ENCODE data around the gene PLA2G4A.

The PLA2G4A gene

DNA sequence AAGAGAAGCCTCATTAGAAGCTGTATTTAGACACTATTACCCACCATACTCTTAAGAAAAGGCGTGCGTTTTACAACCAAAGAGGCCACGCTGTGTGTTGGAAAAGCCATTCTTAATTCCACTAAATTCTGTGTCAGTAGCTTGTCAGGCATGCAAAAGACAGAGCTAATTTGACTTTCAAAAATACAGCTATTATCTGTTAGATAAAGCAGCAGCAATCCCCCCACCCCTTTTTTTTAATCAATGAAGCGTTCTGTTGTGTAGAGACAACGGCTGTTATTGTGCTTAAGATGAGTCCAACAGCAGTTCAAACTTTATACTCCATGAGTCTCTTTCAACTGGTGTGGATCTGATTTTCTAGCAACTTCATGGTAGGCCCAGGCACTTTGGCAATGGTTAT is 43.5 kb downstream of the PLA2G4A start:
- DNase-seq (ENCODE audit: low read depth in 3 of 3, low spot score in 1 of 3) = no peak

DNA sequence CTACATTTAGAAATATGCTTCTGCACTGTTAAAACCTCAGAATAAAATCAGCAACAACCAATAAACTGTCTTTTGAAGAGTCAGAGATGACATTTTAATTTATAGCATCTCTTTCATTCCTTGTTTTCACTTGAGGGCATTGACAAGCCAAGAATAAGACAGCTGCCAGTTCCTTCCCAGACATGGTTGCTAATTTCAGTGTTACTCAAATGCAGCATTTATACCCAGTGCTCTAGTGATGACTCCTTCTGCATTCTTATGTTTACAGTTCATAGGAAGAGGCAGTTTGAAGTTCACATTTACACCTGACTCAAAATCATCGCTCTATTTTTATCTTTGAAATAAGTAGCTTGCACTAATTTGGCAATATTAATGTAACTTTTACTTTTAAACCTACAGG is 44.9 kb downstream of the PLA2G4A start:
- no peak for DNase-seq (ENCODE audit: low read depth in 3 of 3, low spot score in 1 of 3)

DNA sequence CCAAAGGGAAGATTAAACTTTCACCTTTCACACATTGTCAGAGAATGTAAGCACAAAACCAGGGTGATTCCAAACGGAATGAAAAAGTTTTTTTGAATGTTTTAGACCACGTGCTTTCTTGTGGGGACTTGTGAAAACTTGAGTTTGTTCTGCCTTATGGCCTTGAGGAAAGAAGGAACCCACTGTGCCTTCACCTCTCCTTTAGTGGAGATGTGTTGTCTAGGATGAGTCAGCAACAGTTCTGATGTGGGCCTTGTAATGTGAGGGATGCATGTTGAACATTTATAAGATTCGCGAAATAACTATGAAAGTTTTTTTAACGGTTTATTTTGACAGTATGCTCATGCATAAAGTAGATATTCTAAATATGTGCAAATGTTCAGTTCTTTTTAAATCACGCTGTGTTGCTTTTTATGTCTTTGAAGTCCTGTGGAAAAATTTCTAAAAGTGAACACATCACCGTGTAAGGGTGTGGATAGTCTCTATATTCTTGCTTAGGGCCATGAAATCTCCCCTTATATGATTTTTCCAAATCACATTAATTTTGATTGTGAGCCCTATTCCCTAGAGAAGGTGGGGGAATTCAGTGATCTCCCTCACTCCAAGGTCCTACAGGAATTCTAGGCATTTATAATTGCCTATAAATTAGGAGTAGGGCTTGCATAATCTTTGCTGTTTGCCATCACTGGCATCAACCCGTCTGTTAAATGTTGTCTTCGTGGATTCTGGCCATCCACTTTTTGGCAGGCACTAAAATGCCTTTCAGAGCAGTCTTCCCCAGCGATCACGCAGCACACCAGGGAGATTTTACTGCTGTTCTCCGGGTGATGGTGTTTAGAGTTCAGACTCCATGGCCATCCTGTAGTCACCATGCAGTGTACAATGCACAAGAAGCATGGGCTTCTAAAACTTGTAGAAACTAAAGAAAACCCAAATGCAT is 47.4 kb downstream of the PLA2G4A start:
- DNase-seq (ENCODE audit: low read depth in 3 of 3, low spot score in 1 of 3) = no peak

DNA sequence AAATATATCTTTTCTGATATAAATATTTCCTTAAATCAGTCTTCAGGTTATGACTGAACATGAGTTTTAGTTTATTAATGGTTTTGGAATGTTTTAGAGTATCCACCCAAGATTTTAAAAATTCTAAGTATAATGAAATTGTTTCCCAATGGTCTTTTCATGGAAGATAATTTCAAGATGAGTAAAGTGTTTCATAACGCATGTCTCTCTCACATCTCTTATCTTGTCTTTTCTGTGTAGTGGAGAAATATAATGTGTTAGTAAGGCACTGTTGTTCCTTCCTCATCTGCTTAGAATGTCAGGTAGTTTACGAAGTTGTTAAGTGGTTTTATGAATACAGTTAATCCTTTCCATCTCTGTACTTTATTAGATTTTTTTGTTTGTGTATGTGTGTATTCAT is 49.6 kb downstream of the PLA2G4A start:
- DNase-seq (ENCODE audit: low read depth in 3 of 3, low spot score in 1 of 3) = no peak

DNA sequence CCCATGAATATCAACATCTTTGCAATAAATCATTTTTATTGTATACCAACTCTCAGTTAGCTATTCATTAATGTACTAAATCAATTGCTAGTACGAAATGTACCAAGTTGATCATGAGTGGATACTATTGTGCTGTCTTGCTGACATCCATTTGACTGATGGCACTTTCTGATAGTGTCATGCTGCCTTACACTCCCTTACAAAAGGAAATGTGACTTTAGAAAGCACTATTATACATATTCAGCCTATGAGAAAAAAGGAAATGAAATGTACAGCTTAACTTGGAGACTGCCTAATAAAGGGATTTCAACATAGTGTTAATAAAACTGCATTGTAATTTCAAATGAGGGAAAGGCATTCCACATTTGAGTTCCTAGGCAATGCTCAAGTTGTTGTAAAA is 52.2 kb downstream of the PLA2G4A start:
- DNase-seq (ENCODE audit: low read depth in 3 of 3, low spot score in 1 of 3) = no peak

DNA sequence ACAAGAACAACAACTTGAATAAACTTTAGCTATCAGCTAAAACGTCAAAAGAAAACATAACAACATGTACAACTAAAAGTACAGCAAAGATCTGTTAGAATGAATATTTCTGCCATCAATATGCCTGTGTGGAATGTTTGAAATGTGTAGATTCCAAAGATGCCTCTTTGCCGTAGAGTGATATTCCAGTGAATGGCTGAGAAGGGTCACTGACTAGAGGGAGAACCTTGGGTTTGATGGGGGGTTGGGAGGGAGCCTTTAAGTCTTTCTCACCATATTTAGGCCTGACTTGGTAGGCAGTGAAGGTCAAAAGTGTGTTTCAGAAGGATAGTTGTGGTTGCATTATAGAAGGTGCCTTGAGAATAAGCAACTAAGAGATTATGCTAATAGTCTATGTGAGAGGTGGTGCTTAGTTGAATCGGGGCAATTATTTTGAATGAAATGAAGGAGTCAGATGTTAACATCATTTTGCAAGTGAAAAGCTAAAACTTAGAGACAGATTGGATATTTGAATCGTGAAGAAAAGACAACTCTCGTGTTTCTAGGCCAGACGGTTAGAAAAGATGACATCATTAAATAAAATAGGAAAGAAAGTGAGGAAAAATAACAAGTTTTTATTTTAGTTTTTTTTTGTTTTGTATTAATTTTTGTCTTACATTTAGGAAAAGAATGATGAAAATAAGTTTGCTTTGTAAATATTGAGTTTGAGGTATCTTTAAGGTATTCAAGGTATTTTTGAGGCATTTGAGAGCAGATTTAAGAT is 53.8 kb downstream of the PLA2G4A start:
- no peak for DNase-seq (ENCODE audit: low read depth in 3 of 3, low spot score in 1 of 3)

DNA sequence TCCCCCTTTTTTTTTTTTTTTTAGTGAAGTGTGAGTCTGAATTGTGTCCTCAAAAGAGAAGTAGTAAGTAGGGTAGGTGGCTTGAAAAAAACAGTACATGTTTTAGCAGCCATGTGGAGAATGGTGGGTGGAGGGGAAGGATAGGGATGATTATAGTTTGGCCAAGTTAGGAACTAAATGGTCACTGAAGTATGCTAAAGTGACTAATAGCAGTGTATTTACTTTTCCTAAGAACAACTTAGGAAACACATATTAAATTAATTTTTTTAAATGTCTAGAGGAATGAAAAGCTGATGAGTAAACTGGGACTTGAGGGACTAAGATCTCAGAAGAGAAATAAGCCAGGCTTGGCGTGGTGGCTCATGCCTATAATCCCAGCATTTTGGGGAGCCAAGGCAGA is 55.5 kb downstream of the PLA2G4A start:
- no peak for DNase-seq (ENCODE audit: low read depth in 3 of 3, low spot score in 1 of 3)

DNA sequence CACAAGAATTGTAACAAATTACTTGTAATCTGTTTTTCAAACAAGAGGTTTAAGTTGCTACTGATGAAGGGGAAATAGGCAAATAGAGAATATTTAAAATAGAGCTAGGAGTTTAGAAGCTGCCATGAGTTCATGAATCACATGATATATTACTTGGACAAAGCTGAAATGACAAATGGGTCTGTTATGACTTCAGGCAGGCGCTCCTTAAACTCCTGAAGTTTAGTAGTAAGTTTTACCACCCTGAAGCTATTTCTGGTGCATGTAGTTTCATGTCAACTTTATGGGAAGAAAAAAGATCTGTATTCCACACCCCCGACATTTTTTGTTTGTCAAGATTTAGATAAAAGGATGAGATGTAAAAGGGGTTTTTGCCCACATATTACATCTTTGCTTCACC is 58.5 kb downstream of the PLA2G4A start:
- no peak for DNase-seq (ENCODE audit: low read depth in 3 of 3, low spot score in 1 of 3)

DNA sequence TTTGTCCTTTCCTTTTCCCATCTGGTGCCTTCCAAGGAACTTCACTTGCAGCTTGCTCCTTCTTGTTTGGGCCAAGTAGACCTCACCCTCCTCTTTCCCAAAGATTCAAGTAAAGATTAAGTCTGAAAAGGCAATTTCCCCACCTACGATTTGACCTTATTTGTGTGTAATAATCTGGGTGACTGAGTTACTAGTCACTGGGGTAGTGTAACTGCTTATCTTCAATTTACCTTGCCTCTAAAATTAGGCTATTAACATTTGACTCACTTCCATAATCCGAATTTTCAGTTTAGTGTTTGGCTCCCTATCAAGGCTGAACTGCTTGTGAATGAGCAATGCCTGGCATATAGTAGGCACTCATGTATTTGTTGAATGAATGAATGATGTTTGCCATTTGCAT is 59.6 kb downstream of the PLA2G4A start:
- no peak for DNase-seq (ENCODE audit: low read depth in 3 of 3, low spot score in 1 of 3)

DNA sequence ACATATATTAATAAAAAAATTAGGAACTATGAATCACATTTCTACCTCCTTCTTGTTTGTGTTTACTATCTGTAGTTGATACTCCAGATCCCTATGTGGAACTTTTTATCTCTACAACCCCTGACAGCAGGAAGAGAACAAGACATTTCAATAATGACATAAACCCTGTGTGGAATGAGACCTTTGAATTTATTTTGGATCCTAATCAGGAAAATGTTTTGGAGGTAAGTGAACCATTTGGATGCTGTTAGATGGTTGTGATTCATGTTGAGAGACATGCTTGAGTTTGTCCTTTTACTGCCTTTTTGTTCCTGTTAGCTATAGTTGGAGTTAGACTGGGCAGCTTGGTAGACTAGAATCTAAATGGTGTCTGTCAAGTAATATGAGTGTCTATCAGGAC is 64.2 kb downstream of the PLA2G4A start:
- no peak for DNase-seq (ENCODE audit: low read depth in 3 of 3, low spot score in 1 of 3)

DNA sequence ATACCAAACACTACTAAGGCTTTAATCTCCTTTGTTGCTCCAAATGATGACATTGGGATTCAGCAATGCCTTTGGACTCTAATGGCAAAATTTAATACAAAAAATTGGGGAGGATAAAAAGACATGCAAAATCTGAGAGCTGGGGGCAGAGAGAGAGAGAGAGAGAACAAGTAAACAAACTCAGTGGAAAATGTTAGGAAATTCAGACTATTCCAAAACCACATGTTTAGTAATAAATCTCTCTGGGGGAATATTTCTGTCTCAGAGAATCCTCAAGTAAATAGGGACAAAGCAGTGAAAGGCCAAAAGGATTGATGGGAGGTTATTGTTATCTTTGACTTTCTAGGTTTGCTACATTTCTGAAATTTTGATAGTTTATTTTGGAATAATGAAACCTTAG is 65.7 kb downstream of the PLA2G4A start:
- DNase-seq (ENCODE audit: low read depth in 3 of 3, low spot score in 1 of 3) = no peak

DNA sequence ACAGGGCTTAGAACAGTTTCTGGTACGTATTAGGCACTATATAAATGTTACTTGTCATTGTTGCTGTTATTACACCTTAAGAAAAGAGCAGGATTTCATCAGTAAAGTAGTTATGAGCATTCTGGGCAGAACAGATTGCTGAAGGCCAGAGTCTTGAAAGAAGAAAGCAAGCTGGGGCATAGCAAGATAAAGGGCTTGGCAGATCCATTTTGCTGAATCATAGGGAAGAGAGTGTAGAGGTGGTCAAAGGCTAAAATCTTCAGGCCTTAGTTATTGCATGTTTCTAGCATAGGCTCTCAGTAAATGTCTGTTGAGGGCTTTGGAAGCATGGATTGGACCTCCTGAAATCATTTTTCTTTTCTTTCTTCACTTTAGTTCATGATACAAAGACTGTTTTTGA is 67.5 kb downstream of the PLA2G4A start:
- DNase-seq (ENCODE audit: low read depth in 3 of 3, low spot score in 1 of 3) = no peak

DNA sequence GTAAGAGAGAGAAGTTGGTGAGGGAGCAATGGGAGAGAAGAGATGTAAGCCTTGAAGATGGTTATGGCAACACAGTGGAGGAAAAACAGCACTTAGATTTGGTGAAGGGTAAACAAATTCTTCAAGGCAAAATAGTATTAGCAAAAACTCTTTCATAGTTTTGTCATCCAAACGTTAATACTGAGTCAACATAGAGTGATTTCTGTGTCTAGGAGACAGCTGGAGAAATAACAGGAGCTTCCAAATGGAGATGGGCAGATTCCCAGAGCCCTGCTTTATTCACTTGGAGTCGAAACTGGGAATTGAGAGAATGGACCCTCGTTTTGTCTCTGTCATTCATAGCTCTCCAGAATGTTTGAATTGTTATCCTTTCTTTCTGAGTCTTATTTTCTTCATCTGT is 68.3 kb downstream of the PLA2G4A start:
- DNase-seq (ENCODE audit: low read depth in 3 of 3, low spot score in 1 of 3) = no peak

DNA sequence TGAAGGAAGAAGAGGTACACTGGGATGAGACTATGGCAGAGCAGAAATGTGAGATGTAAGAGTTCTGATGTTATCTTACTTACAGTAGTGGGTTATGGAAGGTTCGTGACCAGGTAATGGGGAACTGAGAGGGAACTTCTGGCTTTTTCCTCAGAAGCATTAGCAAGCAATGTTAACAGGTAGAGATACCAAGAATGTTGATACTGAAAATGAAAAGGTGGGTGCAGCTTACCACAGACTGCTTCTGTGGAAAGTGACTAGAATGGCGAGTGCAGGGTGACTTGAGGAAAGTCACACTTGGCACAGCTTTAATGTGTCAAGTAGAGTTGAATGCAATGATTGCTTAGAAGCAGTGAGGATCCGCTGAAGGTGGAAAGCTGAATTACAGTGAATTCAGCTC is 70.8 kb downstream of the PLA2G4A start:
- no peak for DNase-seq (ENCODE audit: low read depth in 3 of 3, low spot score in 1 of 3)

DNA sequence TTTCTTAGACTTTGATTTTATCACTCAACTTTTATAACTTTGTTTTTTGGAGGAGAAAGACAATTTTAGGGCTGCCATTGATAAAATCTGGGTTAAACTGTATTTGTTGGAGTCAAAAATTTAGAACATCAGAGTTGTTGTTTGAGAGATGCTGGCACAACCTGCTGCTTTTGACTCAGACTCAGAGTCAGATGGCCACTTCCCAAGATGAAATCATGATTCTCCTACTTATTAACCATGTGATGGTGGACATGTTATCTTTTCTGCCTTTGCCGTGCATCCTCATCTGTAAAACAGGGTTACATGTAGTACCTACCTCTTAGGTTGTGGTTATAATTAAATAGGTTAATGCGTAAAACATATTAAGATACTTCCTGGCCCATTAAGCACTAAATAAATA is 71.2 kb downstream of the PLA2G4A start:
- no peak for DNase-seq (ENCODE audit: low read depth in 3 of 3, low spot score in 1 of 3)

DNA sequence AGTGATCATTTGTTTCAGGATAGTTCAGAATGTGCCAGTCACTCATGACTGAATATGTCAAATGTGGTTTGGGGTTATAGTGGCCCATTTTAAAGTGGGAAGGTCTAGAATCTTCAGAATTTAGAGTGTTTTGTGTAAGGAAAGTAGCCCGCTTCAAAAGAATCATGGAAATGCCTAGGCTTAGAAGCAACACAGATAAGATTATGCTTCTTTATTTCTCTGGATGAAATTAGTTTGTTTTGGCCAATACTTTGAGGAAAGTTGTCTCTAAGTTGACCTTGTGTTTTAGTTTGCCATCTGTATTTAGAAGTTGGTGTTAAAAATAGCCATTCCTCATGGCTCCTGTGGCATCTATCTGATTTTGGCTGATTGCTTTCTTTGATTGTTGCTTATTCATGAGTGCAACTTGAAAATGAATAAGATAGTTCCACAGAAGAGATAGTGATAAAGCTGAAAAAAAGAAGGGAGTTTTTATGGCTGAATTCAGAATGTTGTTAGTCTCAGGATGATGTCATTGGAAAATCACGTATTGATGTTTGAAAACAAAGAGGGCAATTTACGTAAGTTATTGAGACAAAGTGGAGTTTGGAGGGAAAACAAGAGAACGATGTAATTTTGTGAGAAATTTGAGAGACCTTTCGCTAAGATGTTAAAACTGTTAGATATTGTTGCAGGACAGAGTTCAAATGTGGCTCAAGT is 71.9 kb downstream of the PLA2G4A start:
- no peak for DNase-seq (ENCODE audit: low read depth in 3 of 3, low spot score in 1 of 3)

DNA sequence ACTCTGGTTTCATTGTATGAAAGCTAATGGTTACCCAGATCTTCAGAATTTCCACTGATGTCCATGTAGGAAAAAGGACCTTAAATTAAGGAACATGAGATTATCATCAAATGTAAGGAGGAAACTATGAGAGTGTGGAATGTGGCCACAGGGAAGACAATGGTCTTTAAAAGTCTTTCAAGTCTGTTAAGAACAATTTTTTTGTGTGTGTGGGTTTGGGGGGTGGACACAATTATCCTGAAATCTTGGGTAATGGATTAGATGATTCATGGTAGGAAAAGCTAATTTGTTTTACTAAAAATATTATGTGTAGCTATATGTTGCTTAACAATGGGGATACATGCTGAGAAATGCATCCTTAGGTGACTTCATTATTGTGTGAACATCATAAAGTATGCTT is 72.9 kb downstream of the PLA2G4A start:
- DNase-seq (ENCODE audit: low read depth in 3 of 3, low spot score in 1 of 3) = no peak

DNA sequence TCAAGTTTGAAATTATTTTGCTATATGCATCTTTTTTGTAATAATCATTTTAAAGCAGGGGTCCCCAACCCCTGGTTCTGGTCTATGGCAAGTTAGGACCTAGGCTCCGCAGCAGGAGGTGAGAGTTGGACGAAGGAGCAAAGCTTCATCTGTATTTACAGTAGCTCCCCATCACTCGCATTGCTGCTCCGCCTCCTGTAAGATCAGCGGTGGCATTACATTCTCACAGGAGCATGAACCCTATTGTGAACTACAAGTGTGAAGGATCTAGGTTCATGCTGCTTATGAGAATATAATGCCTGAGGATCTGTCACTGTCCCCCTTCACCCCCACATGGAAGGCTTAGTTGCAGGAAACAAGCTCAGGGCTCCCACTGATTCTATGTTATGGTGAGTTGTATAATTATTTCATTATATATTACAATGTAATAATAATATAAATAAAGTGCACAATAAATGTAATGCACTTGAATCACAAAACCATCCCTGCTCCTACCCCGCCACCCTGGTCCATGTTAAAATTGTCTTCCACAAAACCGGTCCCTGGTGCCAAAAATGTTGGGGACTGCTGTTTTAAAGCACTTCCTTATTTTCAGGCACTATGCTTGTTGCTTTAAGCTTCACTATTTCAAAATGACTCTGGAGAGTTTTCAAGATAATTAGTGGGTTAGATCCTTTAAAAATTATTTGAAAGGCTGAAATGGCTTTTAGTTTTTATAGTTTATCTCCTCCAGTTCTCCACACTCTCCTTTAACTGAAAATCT is 74.8 kb downstream of the PLA2G4A start:
- no peak for DNase-seq (ENCODE audit: low read depth in 3 of 3, low spot score in 1 of 3)

DNA sequence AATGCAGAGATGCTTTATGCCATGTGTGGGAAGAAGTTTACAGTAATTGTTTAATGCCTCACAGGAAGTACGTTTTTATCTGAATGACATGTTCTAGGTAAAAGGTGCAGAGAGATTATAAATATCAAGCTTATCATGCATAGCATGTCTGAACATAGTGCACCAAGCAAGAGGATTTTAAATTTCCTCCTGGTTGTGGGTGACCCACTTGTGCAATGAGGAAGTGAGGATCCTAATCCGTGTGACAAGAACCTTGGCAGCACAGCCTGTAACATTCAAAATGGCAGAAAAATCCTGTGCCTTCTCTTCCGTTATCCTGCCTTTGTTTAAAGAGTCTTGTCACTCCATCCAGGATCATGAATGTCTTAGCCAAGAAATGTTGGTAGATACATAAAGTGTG is 75.6 kb downstream of the PLA2G4A start:
- DNase-seq (ENCODE audit: low read depth in 3 of 3, low spot score in 1 of 3) = no peak

DNA sequence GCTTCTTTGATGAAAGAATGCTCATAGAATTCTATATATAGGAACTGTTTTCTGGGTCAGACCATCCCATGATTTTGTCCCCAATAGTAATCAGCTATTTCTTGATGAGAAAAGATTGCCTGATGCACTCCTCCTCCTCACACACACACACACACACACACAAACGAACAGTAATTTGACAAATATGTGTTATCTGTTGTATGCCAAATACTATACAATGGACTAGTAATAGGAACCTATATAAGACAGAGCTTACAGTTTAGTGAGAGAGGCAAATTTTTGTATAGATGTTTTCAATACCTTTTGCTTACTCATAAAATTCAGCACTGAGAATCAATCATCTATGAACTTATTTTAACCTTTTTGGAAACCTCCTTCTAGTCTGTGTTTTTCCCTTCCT is 76.8 kb downstream of the PLA2G4A start:
- DNase-seq (ENCODE audit: low read depth in 3 of 3, low spot score in 1 of 3) = no peak

DNA sequence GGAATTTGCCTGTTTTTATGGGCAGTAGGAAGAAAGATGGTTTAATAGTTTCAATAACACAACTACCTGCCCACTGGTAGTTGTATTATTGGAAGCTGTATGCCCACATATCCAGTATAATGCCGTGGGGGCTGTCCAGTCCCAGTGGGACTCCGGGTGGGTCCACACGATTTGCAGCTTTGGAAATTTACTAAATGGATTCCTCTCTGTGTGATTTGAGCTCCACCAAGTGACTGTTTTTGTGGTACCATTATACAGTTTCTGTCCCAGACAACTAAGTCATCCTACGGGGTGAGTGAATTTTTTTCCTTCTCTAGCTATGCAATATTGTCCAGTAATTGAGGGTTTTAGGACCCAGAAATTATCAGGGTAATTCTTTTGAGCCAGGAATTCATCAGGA is 86.8 kb downstream of the PLA2G4A start:
- no peak for DNase-seq (ENCODE audit: low read depth in 3 of 3, low spot score in 1 of 3)

All from stimulated activated CD4-positive, alpha-beta T cell treated with anti-CD3 and anti-CD28 coated beads, TNF-alpha, amount 100 ng/mL, for 1 hour (primary cell).